Epithelial cell of esophagus (primary cell): ENCODE measurements around the gene MYOM3.

Source experiments
- DNase-seq: peaks from one replicate; pipeline ENCODE4 v3.0.0; 2010; ENCODE audit warnings: low read depth
- H3K4me3 ChIP-seq: 2 replicates; pipeline ENCODE4 v1.5.1; 2011; ENCODE audit warnings: mild to moderate bottlenecking, low read length, control low read depth
- TF ChIP-seq, protein P1 (sequence below): IDR thresholded peaks from 2 replicates; pipeline ENCODE4 v1.5.1; 2011; ENCODE audit warnings: low read depth, mild to moderate bottlenecking, low read length, control low read depth, inconsistent platforms; ENCODE audit not compliant: insufficient read depth; ENCODE audit errors: missing control alignments

MYOM3 gene

DNA sequence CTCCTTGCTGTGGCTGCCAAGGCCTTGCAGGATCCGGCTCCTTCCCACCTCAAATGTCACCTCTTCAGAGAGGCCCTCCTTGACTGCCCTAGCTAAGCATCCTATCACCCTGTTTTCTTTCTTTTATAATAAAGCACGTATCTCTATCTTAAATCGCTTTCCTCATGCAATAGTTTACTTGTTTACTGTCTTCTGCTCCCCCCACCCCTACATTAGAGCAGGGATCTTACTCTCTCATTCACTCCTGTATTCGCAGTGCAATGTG lies 36.4 kb downstream of the MYOM3 start:
- no peak overlapping the region for H3K4me3 ChIP-seq
- DNase-seq: no peak
- TF ChIP-seq, protein P1, sequence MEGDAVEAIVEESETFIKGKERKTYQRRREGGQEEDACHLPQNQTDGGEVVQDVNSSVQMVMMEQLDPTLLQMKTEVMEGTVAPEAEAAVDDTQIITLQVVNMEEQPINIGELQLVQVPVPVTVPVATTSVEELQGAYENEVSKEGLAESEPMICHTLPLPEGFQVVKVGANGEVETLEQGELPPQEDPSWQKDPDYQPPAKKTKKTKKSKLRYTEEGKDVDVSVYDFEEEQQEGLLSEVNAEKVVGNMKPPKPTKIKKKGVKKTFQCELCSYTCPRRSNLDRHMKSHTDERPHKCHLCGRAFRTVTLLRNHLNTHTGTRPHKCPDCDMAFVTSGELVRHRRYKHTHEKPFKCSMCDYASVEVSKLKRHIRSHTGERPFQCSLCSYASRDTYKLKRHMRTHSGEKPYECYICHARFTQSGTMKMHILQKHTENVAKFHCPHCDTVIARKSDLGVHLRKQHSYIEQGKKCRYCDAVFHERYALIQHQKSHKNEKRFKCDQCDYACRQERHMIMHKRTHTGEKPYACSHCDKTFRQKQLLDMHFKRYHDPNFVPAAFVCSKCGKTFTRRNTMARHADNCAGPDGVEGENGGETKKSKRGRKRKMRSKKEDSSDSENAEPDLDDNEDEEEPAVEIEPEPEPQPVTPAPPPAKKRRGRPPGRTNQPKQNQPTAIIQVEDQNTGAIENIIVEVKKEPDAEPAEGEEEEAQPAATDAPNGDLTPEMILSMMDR: no peak

DNA sequence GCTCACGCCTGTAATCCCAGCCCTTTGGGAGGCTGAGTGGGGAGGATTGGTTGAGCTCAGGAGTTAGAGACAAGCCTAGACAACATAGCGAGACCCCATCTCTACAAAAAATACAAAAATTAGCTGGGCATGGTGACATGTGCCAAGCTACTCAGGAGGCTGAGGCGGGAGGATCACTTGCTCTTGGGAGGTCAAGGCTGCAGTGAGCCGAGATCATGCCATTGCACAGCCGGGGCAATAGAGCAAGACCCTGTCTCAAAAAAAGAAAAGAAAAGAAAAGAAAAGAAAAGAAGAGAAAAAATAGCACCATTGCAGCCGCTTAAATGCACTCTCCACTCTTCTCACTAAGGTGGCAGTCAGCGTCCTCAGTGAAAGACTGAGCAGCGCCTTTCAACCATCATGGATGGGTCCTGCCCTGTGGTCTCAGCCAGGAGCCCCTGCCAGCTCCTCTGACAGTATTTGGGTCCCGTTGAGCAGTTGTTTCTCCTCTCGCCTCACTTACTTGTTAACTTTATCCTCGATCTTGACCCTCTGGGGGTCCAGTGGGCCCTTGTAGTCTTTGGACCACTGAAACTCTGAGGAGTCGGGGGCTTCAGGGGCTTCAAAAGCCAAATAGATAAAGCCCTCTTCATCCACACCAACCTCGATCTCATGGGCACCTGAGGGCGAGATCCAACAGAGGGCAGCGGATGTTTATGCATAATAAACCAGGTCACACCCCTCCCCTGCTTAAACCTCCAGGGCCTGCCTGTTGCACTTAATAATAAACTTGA lies 36.9 kb downstream of the MYOM3 start:
- TF ChIP-seq, protein P1: peak; percentile 22
- peak; percentile 26 for DNase-seq
- H3K4me3 ChIP-seq: no peak overlapping the region

DNA sequence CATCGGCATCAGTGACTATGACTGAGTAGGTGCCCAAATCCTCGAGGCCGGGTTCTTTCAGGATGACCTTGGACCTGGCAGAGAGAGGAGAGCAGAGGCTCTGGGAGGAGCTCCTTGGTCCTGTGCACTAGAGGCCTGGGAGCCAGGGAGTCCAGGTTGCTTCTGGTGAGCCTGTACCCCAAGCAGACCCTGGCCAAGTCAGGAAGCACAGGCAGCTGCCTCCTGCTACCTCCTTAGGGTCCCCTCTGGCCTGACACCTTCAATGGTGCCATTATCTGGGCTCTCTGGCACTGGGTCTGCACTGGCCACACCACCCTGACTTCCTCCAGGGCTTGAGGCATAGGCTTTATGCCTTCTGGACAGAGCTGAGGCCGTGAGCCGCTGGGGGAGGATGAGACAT lies 37.7 kb downstream of the MYOM3 start:
- no peak overlapping the region for H3K4me3 ChIP-seq
- no peak for DNase-seq
- TF ChIP-seq, protein P1: no peak

DNA sequence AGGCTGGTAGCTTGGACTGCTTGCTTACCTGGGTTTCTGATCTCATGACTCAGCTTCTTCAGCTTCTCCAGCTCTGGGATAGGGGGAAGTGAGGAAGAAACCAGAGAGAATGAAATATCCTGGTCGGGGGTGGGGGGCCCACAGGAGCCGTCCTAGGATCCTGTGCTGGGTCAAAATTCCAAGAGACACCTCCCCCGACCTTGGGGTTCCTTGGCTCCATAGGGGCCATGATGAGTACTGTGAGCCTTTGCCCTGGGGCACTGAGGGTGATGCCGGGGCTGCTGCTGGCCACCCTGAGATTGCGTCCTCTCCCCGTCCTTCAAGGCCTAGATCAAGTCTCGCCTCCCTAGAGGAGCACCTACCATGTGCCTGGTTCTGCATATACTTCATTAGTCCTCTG lies 40.0 kb downstream of the MYOM3 start:
- peak; percentile 15 for DNase-seq
- TF ChIP-seq, protein P1: no peak
- no peak overlapping the region for H3K4me3 ChIP-seq

DNA sequence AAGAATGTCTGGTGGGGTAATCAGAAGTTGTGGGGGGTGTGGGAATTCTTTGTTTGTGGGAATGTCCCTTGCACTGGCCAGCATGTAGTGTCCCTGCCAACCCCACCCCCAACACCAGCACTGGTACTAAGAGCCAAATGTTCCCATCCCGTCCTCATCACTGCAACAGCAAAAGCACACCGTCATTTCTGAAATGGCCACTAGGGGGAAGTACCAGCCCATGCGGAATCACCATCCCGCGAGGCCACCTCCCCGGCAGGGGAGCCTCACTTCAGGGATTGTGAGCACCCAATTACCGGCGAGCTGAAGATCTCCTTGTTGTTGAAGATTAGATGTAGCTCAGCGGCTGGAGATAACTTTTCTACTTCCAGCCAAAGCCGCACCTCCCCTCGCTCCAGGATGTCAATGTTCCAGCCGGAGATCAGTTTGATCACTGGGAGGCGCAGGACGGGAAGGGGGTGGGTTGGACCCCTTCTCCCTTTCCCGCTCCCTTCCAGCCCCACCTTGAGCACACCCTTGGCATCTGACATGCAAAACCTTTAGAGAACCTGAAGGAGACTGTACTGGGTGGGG lies 41.0 kb downstream of the MYOM3 start:
- peak; percentile 85 for DNase-seq
- H3K4me3 ChIP-seq: no peak overlapping the region
- TF ChIP-seq, protein P1: peak; percentile 88

DNA sequence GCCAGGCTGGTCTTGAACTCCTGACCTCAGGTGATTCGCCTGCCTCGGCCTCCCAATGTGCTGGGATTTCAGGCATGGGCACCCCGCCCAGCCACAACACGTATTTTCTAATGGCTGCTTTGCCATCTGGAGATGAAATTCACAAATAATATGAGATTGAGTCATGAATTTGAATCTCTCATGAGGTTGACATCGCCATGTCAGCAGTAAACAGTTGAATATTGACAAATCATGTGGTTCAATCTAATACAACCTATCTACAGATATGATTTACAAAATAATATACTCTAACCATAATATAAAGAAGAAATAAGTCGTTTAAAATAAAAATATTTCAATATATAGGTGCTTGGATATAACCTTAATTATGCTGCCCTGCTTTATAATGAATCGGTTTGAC lies 42.1 kb downstream of the MYOM3 start:
- H3K4me3 ChIP-seq: no peak overlapping the region
- peak; percentile 29 for DNase-seq
- TF ChIP-seq, protein P1: no peak

DNA sequence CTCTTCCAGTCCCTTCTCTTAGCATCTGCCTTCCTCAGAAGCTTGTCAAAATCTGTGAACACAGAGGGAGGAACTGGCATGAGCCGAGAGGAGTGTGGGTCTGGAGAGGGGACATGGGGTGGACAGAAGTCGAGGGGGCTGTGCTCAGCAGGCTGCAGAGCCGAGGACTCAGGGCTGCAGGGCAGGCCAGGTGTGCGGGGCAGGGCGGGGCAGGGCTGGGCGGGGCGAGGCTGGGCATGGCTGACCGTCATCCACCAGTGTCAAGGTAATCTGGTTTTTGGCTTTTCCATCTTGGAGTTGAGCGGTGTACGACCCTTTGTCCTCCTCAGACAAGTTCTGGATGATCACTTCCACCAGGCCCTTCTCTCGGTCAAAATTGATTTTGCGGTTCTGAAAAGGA lies 44.0 kb downstream of the MYOM3 start:
- TF ChIP-seq, protein P1: no peak
- DNase-seq: no peak
- no peak overlapping the region for H3K4me3 ChIP-seq
